Spleen (tissue), 7 donors: ENCODE data around the gene RFX2.

Experiments used
- CTCF ChIP-seq, 11 experiments: fragments of 200-600 bp in 7 of 11; fragments of 450-650 bp in 4 of 11; sonication (generic) in 4 of 11; IDR thresholded peaks in 8 of 11; conservative IDR thresholded peaks in 3 of 11; 1 replicate in 7 of 11; 2 replicates in 4 of 11; pipeline versions ENCODE4 v1.4.0 to v1.8.0; 2016 to 2021; ENCODE audit warnings: antibody characterized with exemption in 11 of 11, inconsistent platforms in 4 of 11, mild to moderate bottlenecking in 1 of 11
- POLR2A ChIP-seq, 3 donors: fragments of 450-650 bp; IDR thresholded peaks; one replicate each; pipeline ENCODE4 v1.5.1; 2017; ENCODE audit warnings: antibody characterized with exemption in 3 of 3, mild to moderate bottlenecking in 1 of 3
- POLR2AphosphoS5 ChIP-seq, 3 donors: sonication (generic); formaldehyde crosslinking; IDR thresholded peaks; one replicate each; pipeline ENCODE4 v1.5.1; 2017; ENCODE audit warnings: antibody characterized with exemption in 3 of 3
- donor health status: DM: no; HTN: no; CAD: no; lungs with moderate emphysema.
- donor health status: DM: no; HTN: no; CAD: no.
- donor health status: DM: no; HTN: no; CAD: no.

- no peak for TF ChIP-seq CTCF (IDR thresholded peaks at IDR 0.05 in 8 of 11, conservative IDR thresholded peaks at IDR 0.05 in 3 of 11)
- no peak for TF ChIP-seq POLR2A (IDR thresholded peaks at IDR 0.05)
- TF ChIP-seq POLR2AphosphoS5 (IDR thresholded peaks at IDR 0.05), result no peak
Measured at GRCh38 chr19:6057651-6058517, 52.4 kb downstream of the RFX2 start.
